A549 (cell line): Measurements from ENCODE around the gene SLCO1B1. TPM values are rescaled to one million over a fixed set of nuclear protein-coding genes. Genes with fewer than 3 reads are reported as not detected.
"Not testable (repeated sequence)": the region's sequence is repeated elsewhere in the genome, so short reads cannot be mapped to it uniquely, and the experiment has no call there.

Experiments used
- ATAC-seq, 2 experiments: fragments of 200-7000 bp in 1 of 2; fragments of >200 bp in 1 of 2; cut with Nextera tagmentation in 1 of 2; cut with Tn5 transposase in 1 of 2; 3 replicates each; pipeline versions ENCODE4 v1.8.0 to v1.9.1; 2018 to 2020; ENCODE audit warnings: mild to moderate bottlenecking in 1 of 2, moderate library complexity in 1 of 2
- CTCF ChIA-PET: fragments of 300-600 bp; sonication (Branson Sonifier 250); formaldehyde crosslinking; extraction: SDS; loops from one replicate; lab custom pipeline; 2021; ENCODE audit warnings: antibody characterized with exemption, inconsistent platforms; lab: Yijun Ruan, JAX
- POLR2A ChIA-PET: fragments of 350-600 bp; formaldehyde crosslinking; extraction: SDS; loops from one replicate; lab custom pipeline; 2021; ENCODE audit warnings: antibody characterized with exemption, inconsistent platforms; lab: Yijun Ruan, JAX
- DNase-seq, 2 experiments: peaks; one replicate each; pipeline versions ENCODE4 v3.0.0 to v3.0.0-alpha.2; 2011 to 2016; ENCODE audit warnings: low read depth in 1 of 2, low spot score in 1 of 2
- FAIRE-seq: peaks from 2 replicates; lab custom pipeline; 2011; peaks lifted over from hg19 to GRCh38; lab: Jason Lieb, UNC
- H3K27ac ChIP-seq, 2 experiments: fragments of >200 bp; sonication (Bioruptor Twin); formaldehyde crosslinking; 3 replicates each; pipeline ENCODE4 v1.5.1; 2016 to 2017
- H3K4me1 ChIP-seq: fragments of >200 bp; sonication (Bioruptor Twin); formaldehyde crosslinking; 3 replicates; pipeline ENCODE4 v1.6.1; 2016
- H3K4me2 ChIP-seq: fragments of >200 bp; sonication (Bioruptor Twin); formaldehyde crosslinking; 3 replicates; pipeline ENCODE4 v1.6.1; 2016
- H3K4me3 ChIP-seq: fragments of >200 bp; sonication (Bioruptor Twin); formaldehyde crosslinking; 3 replicates; pipeline ENCODE4 v1.5.1; 2016
- H3K9me3 ChIP-seq: fragments of >200 bp; sonication (Bioruptor Twin); formaldehyde crosslinking; 3 replicates; pipeline ENCODE4 v1.6.1; 2016
- EHF ChIP-seq: fragments of 250-450 bp; sonication (Bioruptor Pico); IDR thresholded peaks from 2 replicates; pipeline ENCODE4 v1.5.0; 2020; ENCODE audit warnings: mild to moderate bottlenecking
- EP300 ChIP-seq, 2 experiments: fragments of >200 bp; sonication (Bioruptor Twin); formaldehyde crosslinking; IDR thresholded peaks; 2 replicates in 1 of 2; 3 replicates in 1 of 2; pipeline ENCODE4 v1.6.1; 2016 to 2017
- FOXS1 ChIP-seq: fragments of 250-450 bp; sonication (Bioruptor Pico); IDR thresholded peaks from 2 replicates; pipeline ENCODE4 v1.5.0; 2020; ENCODE audit warnings: mild to moderate bottlenecking, moderate library complexity
- HDAC2 ChIP-seq: fragments of 200-600 bp; sonication (generic); IDR thresholded peaks from 2 replicates; pipeline ENCODE4 v1.6.1; 2016
- HOXA7 ChIP-seq: fragments of 250-450 bp; sonication (Bioruptor Pico); IDR thresholded peaks from 2 replicates; pipeline ENCODE4 v1.5.0; 2020; ENCODE audit warnings: mild to moderate bottlenecking, moderate library complexity
- HOXB13 ChIP-seq: fragments of 250-450 bp; sonication (Bioruptor Pico); IDR thresholded peaks from 2 replicates; pipeline ENCODE4 v1.5.0; 2020; ENCODE audit warnings: low read depth, mild to moderate bottlenecking, moderate library complexity
- JUN ChIP-seq, 2 experiments: fragments of >200 bp; sonication (Bioruptor Twin); formaldehyde crosslinking; IDR thresholded peaks; 2 replicates in 1 of 2; 3 replicates in 1 of 2; pipeline ENCODE4 v1.6.1; 2016 to 2017
- MYC ChIP-seq: IDR thresholded peaks from 2 replicates; pipeline ENCODE4 v1.6.1; 2012; ENCODE audit warnings: mild to moderate bottlenecking, inconsistent platforms, low read length, improper control_type of control experiment, borderline replicate concordance
- NFE2L2 ChIP-seq: fragments of 150-350 bp; conservative IDR thresholded peaks from 2 replicates; pipeline ENCODE4 v1.6.1; 2014; ENCODE audit warnings: low read length
- NPAS2 ChIP-seq: fragments of 250-450 bp; sonication (Bioruptor Pico); IDR thresholded peaks from 2 replicates; pipeline ENCODE4 v1.8.0; 2022; ENCODE audit warnings: mild to moderate bottlenecking, moderate library complexity, borderline replicate concordance
- RAD21 ChIP-seq, 2 experiments: fragments of >200 bp in 1 of 2; sonication (Bioruptor Twin) in 1 of 2; formaldehyde crosslinking in 1 of 2; IDR thresholded peaks in 1 of 2; conservative IDR thresholded peaks in 1 of 2; 2 replicates in 1 of 2; 3 replicates in 1 of 2; pipeline ENCODE4 v1.6.1; 2012 to 2018; ENCODE audit warnings: inconsistent platforms in 1 of 2
- RCOR1 ChIP-seq: fragments of 150-350 bp; IDR thresholded peaks from 2 replicates; pipeline ENCODE4 v1.6.1; 2014; ENCODE audit warnings: antibody characterized with exemption, low read length, low read depth
- RFX5 ChIP-seq: fragments of 450-650 bp; IDR thresholded peaks from 2 replicates; pipeline ENCODE4 v1.7.1; 2014; ENCODE audit warnings: antibody characterized with exemption, mild to moderate bottlenecking, moderate library complexity
- TFCP2L1 ChIP-seq: fragments of 250-450 bp; sonication (Bioruptor Pico); IDR thresholded peaks from 2 replicates; pipeline ENCODE4 v1.5.0; 2021; ENCODE audit warnings: mild to moderate bottlenecking
- TP53 ChIP-seq: fragments of 250-450 bp; sonication (Bioruptor Pico); IDR thresholded peaks from 2 replicates; pipeline ENCODE4 v1.5.0; 2021; ENCODE audit warnings: mild to moderate bottlenecking, moderate library complexity
- ZC3H11A ChIP-seq: fragments of 450-650 bp; IDR thresholded peaks from 2 replicates; pipeline ENCODE4 v1.6.1; 2014; ENCODE audit warnings: antibody characterized with exemption, mild to moderate bottlenecking
- ZSCAN20 ChIP-seq: fragments of 250-450 bp; sonication (Bioruptor Pico); IDR thresholded peaks from 2 replicates; pipeline ENCODE4 v1.8.0; 2022; ENCODE audit warnings: mild to moderate bottlenecking, moderate library complexity
- WGBS: methylation state at CpG from one replicate; pipeline ENCODE4 v1.1.6; 2017; ENCODE audit errors: missing lambda C conversion rate; 5-methylcytosine and 5-hydroxymethylcytosine counted together
- polyA plus RNA-seq, 4 experiments: library from polyadenylated mRNA; depleted of rRNA in 3 of 4; stranded (reverse); fragments of >200 nt; fragmentation: RNase III in 1 of 4; extraction: RNeasy Plus Mini Kit Qiagen cat#74134 plus additional on column Dnase treatment in 1 of 4; gene quantifications; 2 replicates in 3 of 4; 3 replicates in 1 of 4; pipeline ENCODE4 v1.2.3, GENCODE V29; 2011 to 2017
- TF ChIP-seq, protein P1 (sequence below): fragments of 450-650 bp; IDR thresholded peaks from 2 replicates; pipeline ENCODE4 v1.6.1; 2014; ENCODE audit warnings: antibody characterized with exemption
- TF ChIP-seq, protein P2 (sequence below): fragments of >200 bp; sonication (Bioruptor Twin); formaldehyde crosslinking; IDR thresholded peaks from 3 replicates; pipeline ENCODE4 v1.5.1; 2016
- TF ChIP-seq, protein P3 (sequence below): fragments of >200 bp; sonication (Bioruptor Twin); formaldehyde crosslinking; IDR thresholded peaks from 3 replicates; pipeline ENCODE4 v1.6.1; 2016
- TF ChIP-seq, protein P4 (sequence below): fragments of 150-350 bp; IDR thresholded peaks from 2 replicates; pipeline ENCODE4 v1.6.1; 2014; ENCODE audit warnings: low read depth, mild to moderate bottlenecking, low read length

The SLCO1B1 gene
- polyA plus RNA-seq, 2 of the 4 experiments (the other 2 are of a cell fraction), result 2.0 to 2.4 TPM

DNA sequence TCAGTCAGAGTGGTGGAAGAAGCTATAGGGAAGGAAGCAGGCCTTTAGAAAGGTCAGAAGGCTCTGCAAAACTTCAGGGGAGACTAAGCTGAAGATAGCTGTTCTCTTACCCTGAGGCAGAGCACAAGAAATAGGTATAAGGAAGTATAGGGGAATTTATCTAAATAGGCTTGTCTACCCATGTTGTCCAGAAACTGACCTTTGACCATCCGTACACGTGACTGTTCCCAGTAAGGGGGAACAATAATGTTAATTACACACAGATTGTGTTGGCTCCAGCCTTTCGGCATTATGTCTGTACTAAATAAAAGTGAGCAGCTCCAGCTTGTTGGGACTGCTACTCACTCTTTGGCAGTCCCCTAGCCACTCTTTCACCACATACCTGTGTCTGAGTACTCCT lies 59.0 kb downstream of the SLCO1B1 start (continued):
- no peak for TF ChIP-seq RAD21 (conservative IDR thresholded peaks at IDR 0.05 in 1 of 2, IDR thresholded peaks at IDR 0.05 in 1 of 2)

DNA sequence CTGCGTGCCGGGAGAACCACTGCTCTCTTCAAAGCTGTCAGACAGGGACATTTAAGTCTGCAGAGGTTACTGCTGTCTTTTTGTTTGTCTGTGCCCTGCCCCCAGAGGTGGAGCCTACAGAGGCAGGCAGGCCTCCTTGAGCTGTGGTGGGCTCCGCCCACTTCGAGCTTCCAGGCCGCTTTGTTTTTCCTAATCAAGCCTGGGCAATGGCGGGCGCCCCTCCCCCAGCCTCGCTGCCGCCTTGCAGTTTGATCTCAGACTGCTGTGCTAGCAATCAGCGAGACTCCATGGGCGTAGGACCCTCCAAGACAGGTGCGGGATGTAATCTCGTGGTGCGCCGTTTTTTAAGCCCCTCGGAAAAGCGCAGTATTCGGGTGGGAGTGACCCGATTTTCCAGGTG lies 83.4 kb downstream of the SLCO1B1 start:
- FAIRE-seq, POLR2A ChIA-PET, DNase-seq, H3K4me3 ChIP-seq, ATAC-seq, H3K4me2 ChIP-seq, H3K27ac ChIP-seq, H3K4me1 ChIP-seq, CTCF ChIA-PET, H3K9me3 ChIP-seq: not testable (repeated sequence)
- 66% methylated on average over 19 of the region's 19 CpGs for WGBS

DNA sequence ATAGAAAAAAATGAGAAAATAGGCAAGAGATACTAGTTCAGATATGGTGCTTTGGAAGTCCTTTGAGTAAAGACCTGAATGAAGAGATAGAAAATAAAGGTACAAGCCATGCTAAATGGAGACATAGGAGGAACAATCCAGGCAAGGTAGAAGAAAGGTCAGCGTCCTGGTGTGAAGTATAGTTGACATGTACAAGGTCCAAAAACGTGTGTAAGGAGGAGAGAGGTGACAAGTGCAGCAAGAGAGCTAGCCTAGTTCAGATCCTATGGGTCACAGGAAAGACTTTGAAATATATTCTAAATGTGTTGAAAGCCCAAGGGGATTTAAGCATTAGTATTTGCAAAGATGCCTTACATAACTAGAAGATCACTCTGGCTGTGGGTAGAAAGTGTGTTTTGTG lies 88.2 kb downstream of the SLCO1B1 start:
- ATAC-seq, result no peak
- POLR2A ChIA-PET, result no interaction called here
- WGBS, result 9% methylated on average over 2 of the region's 2 CpGs
- no peak overlapping the region for H3K27ac ChIP-seq
- H3K4me2 ChIP-seq, result no peak overlapping the region
- DNase-seq, result no peak
- no peak for FAIRE-seq
- no peak overlapping the region for H3K4me3 ChIP-seq
- TF ChIP-seq ZC3H11A (no peak), MYC (no peak), HOXA7 (no peak), ZSCAN20 (no peak), FOXS1 (CRISPR knock-in tag) (no peak), TP53 (CRISPR knock-in tag) (no peak), RCOR1 (no peak), NFE2L2 (no peak), RFX5 (no peak), JUN (IDR thresholded peaks at IDR 0.05) (no peak), TFCP2L1 (CRISPR knock-in tag) (no peak), HOXB13 (no peak), HDAC2 (no peak), EP300 (IDR thresholded peaks at IDR 0.05) (no peak)
- TF ChIP-seq, protein P1, sequence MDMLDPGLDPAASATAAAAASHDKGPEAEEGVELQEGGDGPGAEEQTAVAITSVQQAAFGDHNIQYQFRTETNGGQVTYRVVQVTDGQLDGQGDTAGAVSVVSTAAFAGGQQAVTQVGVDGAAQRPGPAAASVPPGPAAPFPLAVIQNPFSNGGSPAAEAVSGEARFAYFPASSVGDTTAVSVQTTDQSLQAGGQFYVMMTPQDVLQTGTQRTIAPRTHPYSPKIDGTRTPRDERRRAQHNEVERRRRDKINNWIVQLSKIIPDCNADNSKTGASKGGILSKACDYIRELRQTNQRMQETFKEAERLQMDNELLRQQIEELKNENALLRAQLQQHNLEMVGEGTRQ, result no peak
- TF ChIP-seq, protein P2, sequence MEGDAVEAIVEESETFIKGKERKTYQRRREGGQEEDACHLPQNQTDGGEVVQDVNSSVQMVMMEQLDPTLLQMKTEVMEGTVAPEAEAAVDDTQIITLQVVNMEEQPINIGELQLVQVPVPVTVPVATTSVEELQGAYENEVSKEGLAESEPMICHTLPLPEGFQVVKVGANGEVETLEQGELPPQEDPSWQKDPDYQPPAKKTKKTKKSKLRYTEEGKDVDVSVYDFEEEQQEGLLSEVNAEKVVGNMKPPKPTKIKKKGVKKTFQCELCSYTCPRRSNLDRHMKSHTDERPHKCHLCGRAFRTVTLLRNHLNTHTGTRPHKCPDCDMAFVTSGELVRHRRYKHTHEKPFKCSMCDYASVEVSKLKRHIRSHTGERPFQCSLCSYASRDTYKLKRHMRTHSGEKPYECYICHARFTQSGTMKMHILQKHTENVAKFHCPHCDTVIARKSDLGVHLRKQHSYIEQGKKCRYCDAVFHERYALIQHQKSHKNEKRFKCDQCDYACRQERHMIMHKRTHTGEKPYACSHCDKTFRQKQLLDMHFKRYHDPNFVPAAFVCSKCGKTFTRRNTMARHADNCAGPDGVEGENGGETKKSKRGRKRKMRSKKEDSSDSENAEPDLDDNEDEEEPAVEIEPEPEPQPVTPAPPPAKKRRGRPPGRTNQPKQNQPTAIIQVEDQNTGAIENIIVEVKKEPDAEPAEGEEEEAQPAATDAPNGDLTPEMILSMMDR, result no peak
- TF ChIP-seq, protein P3, sequence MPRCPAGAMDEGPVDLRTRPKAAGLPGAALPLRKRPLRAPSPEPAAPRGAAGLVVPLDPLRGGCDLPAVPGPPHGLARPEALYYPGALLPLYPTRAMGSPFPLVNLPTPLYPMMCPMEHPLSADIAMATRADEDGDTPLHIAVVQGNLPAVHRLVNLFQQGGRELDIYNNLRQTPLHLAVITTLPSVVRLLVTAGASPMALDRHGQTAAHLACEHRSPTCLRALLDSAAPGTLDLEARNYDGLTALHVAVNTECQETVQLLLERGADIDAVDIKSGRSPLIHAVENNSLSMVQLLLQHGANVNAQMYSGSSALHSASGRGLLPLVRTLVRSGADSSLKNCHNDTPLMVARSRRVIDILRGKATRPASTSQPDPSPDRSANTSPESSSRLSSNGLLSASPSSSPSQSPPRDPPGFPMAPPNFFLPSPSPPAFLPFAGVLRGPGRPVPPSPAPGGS, result no peak
- TF ChIP-seq, all 56 proteins: peak for 0
- CTCF ChIA-PET, result no interaction called here
- Histone ChIP-seq H3K4me1 (no peaks in the 10 kb centered on the region), H3K9me3 (no peaks in the 10 kb centered on the region)

DNA sequence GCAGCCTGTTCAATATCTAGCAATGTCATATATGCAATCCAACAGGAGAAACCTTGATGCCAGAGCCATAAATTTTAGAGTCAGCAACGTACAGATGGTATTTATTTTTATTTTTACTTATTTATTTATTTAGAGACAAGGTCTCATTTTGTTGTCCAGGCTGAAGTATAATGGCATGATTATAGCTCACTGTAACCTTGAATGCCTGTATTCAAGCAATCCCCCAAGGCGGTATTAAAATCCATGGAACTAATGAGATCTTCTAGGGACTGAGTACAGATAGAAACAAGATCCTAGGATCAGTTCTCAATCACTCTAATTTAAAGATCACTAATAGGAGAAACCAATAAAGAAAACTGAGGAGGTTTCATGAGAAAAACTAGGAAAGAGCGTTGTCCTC lies 89.3 kb downstream of the SLCO1B1 start:
- Histone ChIP-seq H3K4me3 (no peak overlapping the region), H3K9me3 (no peaks in the 10 kb centered on the region), H3K27ac (no peak overlapping the region), H3K4me2 (no peak overlapping the region), H3K4me1 (no peaks in the 10 kb centered on the region)
- DNase-seq (no peak), ATAC-seq (no peak), FAIRE-seq (no peak)
- 69% methylated on average over 3 of the region's 3 CpGs for WGBS
- CTCF ChIA-PET, result no interaction called here
- POLR2A ChIA-PET, result no interaction called here
- TF ChIP-seq, protein P4, sequence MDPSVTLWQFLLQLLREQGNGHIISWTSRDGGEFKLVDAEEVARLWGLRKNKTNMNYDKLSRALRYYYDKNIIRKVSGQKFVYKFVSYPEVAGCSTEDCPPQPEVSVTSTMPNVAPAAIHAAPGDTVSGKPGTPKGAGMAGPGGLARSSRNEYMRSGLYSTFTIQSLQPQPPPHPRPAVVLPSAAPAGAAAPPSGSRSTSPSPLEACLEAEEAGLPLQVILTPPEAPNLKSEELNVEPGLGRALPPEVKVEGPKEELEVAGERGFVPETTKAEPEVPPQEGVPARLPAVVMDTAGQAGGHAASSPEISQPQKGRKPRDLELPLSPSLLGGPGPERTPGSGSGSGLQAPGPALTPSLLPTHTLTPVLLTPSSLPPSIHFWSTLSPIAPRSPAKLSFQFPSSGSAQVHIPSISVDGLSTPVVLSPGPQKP, result no peak
- TF ChIP-seq JUN (IDR thresholded peaks at IDR 0.05), result no peak
- no peak for TF ChIP-seq EHF
- no peak for TF ChIP-seq NPAS2 (CRISPR knock-in tag)
- TF ChIP-seq, all 56 proteins: peak for 0
